GM12873 (cell line): ENCODE measurements around the gene ARAP2.

Experiments used
- TF ChIP-seq, protein P1 (sequence below): IDR thresholded peaks from 2 replicates; pipeline ENCODE4 v1.5.1; 2012; ENCODE audit warnings: low read depth, mild to moderate bottlenecking, moderate library complexity, low read length, control low read depth; ENCODE audit not compliant: insufficient read depth; ENCODE audit errors: missing control alignments

The ARAP2 gene

DNA sequence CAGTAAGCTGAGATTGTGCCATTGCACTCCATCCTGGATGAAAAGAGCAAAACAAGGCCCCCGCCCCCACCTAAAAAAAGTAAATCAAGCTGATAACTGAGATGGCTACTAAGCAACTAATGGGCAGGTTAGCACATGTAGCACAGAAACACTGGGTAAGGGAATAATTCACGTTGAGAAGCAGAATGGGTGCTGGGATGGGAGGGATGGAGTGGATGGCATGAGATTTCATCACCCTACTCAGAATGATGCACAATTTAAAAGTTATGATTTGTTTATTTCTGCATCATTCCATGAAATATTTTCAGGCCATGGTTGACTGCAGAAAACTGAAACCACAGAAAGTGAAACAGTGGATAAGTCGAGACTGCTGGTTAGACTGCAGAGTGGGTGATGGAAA lies 224.0 kb downstream of the ARAP2 start:
- TF ChIP-seq, protein P1, sequence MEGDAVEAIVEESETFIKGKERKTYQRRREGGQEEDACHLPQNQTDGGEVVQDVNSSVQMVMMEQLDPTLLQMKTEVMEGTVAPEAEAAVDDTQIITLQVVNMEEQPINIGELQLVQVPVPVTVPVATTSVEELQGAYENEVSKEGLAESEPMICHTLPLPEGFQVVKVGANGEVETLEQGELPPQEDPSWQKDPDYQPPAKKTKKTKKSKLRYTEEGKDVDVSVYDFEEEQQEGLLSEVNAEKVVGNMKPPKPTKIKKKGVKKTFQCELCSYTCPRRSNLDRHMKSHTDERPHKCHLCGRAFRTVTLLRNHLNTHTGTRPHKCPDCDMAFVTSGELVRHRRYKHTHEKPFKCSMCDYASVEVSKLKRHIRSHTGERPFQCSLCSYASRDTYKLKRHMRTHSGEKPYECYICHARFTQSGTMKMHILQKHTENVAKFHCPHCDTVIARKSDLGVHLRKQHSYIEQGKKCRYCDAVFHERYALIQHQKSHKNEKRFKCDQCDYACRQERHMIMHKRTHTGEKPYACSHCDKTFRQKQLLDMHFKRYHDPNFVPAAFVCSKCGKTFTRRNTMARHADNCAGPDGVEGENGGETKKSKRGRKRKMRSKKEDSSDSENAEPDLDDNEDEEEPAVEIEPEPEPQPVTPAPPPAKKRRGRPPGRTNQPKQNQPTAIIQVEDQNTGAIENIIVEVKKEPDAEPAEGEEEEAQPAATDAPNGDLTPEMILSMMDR: no peak
